Activated CD4-positive, alpha-beta T cell treated with anti-CD3 and anti-CD28 coated beads, Interleukin-2, amount 10 ng/mL, durations not matched to agents 24 days and 14 days (primary cell): ENCODE data around the gene NCSTN. TPM values are rescaled to one million over a fixed set of nuclear protein-coding genes. Genes with fewer than 3 reads are reported as not detected.
"Not testable (repeated sequence)": the region's sequence is repeated elsewhere in the genome, so short reads cannot be mapped to it uniquely, and the experiment has no call there.

Source experiments
- DNase-seq: peaks from one replicate; pipeline ENCODE4 v3.0.0; 2022
- H3K27ac Mint-ChIP-seq: one replicate; pipeline ENCODE4 v1.8.0; 2022; ENCODE audit warnings: mild to moderate bottlenecking, mixed read lengths
- H3K27me3 Mint-ChIP-seq: one replicate; pipeline ENCODE4 v1.8.0; 2022; ENCODE audit warnings: mixed read lengths
- H3K36me3 Mint-ChIP-seq: one replicate; pipeline ENCODE4 v1.8.0; 2022; ENCODE audit warnings: low read depth, mild to moderate bottlenecking, mixed read lengths
- H3K4me1 Mint-ChIP-seq: one replicate; pipeline ENCODE4 v1.8.0; 2021; ENCODE audit warnings: mixed read lengths
- H3K4me3 Mint-ChIP-seq: one replicate; pipeline ENCODE4 v1.8.0; 2022; ENCODE audit warnings: mild to moderate bottlenecking, moderate library complexity, mixed read lengths
- H3K9me3 Mint-ChIP-seq: one replicate; pipeline ENCODE4 v1.8.0; 2021; ENCODE audit warnings: mixed read lengths
- intact Hi-C: fragments of 100-400 bp; cut with micrococcal nuclease; formaldehyde crosslinking; loops from one replicate; pipeline ENCODE4 v1.15.1; 2023
- total RNA-seq: library from RNA; stranded (reverse); gene quantifications from 2 replicates; pipeline ENCODE4 v1.2.3, GENCODE V29; 2022

Gene NCSTN
- total RNA-seq, 1 donor from 2014 or later = 73.6 TPM

DNA sequence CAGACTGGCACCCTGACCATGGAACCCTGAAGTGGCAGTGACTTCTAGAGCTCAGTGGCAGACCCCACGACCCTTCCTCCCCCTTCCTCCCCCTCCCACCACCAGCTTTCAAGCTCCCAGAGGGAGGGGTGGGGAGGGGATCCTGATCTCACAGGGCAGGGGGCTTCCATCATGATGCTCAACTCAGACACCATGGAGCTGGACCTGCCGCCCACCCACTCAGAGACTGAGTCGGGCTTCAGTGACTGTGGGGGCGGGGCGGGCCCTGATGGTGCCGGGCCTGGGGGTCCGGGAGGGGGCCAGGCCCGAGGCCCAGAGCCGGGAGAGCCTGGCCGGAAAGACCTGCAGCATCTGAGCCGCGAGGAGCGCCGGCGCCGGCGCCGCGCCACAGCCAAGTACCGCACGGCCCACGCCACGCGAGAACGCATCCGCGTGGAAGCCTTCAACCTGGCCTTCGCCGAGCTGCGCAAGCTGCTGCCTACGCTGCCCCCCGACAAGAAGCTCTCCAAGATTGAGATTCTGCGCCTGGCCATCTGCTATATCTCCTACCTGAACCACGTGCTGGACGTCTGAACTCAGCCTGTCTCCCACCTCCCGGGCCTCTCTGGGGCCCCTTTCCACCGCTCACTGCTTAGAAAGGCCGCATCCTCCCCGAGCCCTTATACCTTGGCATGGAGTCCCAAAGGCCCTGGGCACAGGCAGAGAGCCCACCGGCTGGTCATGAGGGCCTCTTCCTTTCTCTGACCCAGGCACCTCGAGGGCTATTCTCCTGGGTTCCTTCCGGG is 27.6 kb downstream of the NCSTN start:
- DNase-seq = no peak
- H3K36me3 Mint-ChIP-seq = no peaks in the 10 kb centered on the region
- H3K27ac Mint-ChIP-seq = no peak overlapping the region
- no peaks in the 10 kb centered on the region for H3K9me3 Mint-ChIP-seq
- intact Hi-C loops = no loop called here
- H3K4me1 Mint-ChIP-seq = peaks cover 4% of the 10 kb centered on the region
- H3K27me3 Mint-ChIP-seq = no peaks in the 10 kb centered on the region
- H3K4me3 Mint-ChIP-seq = no peak overlapping the region

DNA sequence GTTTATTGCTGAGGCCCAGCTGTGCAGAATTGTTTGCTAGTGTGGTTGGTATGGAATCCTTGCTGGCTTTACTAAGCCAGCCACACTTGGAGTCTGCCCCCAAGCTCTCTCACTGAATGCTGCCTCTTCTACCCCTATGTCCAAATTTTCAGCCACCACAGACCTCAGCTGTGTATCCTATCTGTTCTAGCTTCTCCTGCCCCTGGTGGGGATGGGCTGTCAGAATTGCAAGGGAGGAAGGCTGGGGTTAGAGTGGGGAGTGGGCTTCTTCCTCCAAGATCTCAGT is 28.1 kb downstream of the NCSTN start:
- Mint-ChIP-seq H3K27ac (no peak overlapping the region), H3K4me1 (peaks cover 9% of the 10 kb centered on the region), H3K9me3 (no peaks in the 10 kb centered on the region), H3K36me3 (no peaks in the 10 kb centered on the region), H3K4me3 (no peak overlapping the region), H3K27me3 (no peaks in the 10 kb centered on the region)
- no peak for DNase-seq
- intact Hi-C loops = no loop called here

DNA sequence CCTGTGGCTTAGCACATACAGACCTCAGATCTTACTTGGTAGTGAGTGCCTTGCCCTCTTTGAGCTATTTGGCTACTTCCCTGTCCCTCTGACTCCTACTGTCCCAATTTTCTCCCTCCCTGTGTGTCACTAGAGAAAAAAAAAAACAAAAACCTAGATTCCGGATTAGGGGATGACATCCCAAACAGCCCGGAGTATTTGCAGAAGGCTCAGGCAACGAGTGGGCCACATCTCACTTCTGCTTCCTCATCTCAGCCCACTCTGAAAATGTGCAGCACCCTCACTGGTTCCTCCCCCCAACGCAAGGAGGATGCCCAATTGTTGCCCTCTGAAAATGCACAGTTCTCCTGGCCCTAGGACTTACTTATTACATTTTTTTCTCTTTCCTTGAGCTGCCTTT is 28.6 kb downstream of the NCSTN start:
- Mint-ChIP-seq H3K4me3 (no peak overlapping the region), H3K27ac (no peak overlapping the region), H3K4me1 (peaks cover 13% of the 10 kb centered on the region), H3K9me3 (no peaks in the 10 kb centered on the region), H3K36me3 (no peaks in the 10 kb centered on the region), H3K27me3 (no peaks in the 10 kb centered on the region)
- intact Hi-C loops = no loop called here
- DNase-seq = no peak

DNA sequence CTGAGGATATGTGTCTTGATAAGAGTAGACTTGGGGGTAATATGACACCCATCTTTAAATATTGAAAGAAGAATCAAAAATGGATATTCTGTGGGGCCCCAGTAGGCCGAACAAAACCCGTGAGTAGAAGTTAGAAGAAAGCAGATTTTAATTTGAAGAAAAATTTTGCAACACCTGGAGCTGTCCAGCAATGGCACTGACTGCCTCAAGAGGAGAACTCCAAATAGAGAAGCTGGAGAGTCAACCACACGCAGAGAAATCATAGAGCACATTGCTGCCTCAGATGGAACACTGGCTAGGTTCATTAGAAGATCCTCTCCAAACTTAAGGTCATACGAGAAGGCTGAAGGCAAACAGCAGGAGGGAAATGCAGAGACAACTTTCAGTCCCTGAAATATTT is 30.5 kb downstream of the NCSTN start:
- peaks cover 13% of the 10 kb centered on the region for H3K4me1 Mint-ChIP-seq
- no peak overlapping the region for H3K27ac Mint-ChIP-seq
- H3K9me3 Mint-ChIP-seq = no peaks in the 10 kb centered on the region
- no peak overlapping the region for H3K4me3 Mint-ChIP-seq
- peaks cover 1% of the 10 kb centered on the region for H3K27me3 Mint-ChIP-seq
- intact Hi-C loops = no loop called here
- no peak for DNase-seq
- no peaks in the 10 kb centered on the region for H3K36me3 Mint-ChIP-seq

DNA sequence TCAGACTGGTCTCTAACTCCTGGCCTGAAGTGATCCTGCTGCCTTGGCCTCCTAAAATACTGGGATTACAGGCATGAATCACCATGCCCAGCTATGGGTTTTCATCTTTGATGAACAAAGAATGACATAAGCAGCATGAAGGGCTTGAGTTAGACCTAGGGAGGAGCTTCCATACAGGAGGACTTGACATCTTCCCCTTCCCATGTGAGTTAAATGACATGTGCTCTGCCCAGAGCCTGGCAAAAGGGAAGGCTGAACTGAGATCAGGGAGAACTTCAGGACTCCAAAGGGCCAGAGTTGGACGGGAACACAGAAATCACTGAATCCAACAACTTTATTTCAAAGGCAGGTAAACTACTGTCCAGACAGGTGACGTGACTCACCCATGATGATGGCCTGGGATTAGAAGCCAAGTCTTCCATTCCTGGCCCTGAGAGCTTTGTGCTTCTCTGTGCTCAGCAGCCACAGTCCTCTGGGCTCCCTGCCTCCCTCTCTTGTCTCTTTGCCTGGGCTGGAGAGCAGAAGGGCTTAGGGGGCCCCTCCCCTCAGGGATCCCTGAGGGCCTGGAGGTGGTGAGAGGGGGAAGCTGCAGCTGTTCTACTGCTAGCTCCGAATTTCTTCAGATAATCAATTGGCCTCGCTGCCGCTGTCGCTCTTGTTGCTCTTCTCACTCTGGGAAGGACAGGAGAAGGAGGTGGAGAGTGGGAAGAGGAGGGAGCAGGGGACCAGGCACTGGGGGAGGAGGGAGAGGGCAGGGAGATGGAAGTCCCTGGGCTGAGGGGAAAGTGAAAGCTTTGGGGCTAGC is 31.3 kb downstream of the NCSTN start:
- H3K9me3 Mint-ChIP-seq = no peaks in the 10 kb centered on the region

DNA sequence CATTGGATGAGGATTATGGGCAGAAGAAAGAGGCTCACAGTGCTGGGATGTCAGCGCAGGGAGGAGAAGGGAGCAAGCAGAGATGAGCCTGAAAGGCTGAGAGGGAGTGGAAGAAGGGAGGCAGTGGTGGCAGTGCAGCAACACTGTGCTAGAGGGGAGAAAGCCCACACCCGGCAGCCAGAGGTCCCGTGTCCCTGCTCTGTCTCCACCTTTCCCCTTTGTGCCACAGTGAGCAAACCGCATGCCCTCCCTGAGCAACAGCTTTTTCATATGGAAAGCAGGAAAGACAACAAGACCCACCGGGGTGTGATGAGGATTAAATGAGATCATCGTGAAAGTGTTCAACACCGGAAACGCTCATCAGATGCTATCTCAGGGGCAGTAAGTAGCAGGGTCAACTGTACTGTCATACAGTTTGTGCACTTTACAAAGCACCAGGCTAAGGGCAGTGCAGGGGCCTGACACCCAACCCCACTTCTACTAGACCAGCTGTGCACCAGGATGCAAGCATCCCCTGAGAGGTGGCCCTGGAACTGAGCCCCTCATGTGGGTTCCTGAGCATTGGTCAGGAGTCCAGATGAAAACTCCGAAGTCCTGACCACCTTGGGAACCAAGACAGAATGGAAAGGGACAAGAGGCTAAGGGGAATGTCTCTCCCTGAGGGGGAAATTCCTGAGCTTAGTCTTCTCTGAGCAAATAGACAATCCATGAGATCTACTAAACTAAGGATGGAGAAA is 32.8 kb downstream of the NCSTN start:
- peak; percentile 67 for DNase-seq
- intact Hi-C loops = loop anchor here (2.0 to 5.0 kb wide), 4 partner anchors 21 to 275 kb away; no protein-coding TSS in a partner anchor
- peaks cover 13% of the 10 kb centered on the region for H3K4me1 Mint-ChIP-seq
- peaks cover 13% of the 10 kb centered on the region for H3K27me3 Mint-ChIP-seq
- no peak overlapping the region for H3K4me3 Mint-ChIP-seq
- H3K36me3 Mint-ChIP-seq = no peaks in the 10 kb centered on the region
- H3K27ac Mint-ChIP-seq = peak overlapping the region; percentile 4
- H3K9me3 Mint-ChIP-seq = no peaks in the 10 kb centered on the region

More for the DNA sequence above, 31.3 kb downstream of the NCSTN start:
- intact Hi-C loops = loop anchor here (5.0 kb wide), 1 partner anchor 82 kb away; no protein-coding TSS in a partner anchor
- Mint-ChIP-seq H3K27ac (peak overlapping the region; percentile 42), H3K36me3 (no peaks in the 10 kb centered on the region), H3K27me3 (peaks cover 7% of the 10 kb centered on the region), H3K4me3 (no peak overlapping the region), H3K4me1 (peaks cover 13% of the 10 kb centered on the region)
- no peak for DNase-seq

DNA sequence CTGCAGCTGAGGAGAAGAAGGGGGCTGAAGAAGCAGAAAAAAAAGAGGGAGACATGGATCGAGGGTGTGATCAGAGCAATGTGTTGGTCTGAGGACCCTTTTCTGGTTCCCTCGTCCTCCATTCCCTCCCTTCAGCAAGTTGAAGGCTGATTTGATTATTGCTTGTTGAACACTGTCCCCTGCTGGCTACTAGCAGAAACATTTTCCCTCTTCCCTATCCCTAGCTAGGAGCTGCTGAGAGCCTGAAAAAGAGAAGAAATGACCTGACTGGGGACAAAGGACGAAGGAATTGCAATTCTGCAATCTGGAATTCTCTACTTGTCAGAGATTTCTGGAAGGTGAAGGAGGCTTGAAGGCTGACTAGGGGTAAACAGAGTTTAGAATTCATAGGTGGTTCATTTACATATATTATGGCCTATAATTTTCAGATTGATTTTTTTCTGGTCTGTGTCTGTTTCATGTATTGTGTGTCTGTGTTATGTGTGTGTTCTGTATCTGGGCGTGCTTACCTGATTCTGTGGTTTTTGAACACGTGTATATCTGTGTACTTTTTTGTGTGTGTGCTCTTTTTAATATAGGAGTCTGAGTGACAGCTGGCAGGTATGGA is 33.4 kb downstream of the NCSTN start:
- intact Hi-C loops = loop anchor here (2.0 to 5.0 kb wide), 4 partner anchors 22 to 276 kb away; no protein-coding TSS in a partner anchor
- Mint-ChIP-seq H3K4me3 (no peak overlapping the region), H3K4me1 (peaks cover 13% of the 10 kb centered on the region), H3K27me3 (peaks cover 13% of the 10 kb centered on the region), H3K27ac (no peak overlapping the region), H3K36me3 (no peaks in the 10 kb centered on the region), H3K9me3 (no peaks in the 10 kb centered on the region)
- DNase-seq = peak; percentile 80

DNA sequence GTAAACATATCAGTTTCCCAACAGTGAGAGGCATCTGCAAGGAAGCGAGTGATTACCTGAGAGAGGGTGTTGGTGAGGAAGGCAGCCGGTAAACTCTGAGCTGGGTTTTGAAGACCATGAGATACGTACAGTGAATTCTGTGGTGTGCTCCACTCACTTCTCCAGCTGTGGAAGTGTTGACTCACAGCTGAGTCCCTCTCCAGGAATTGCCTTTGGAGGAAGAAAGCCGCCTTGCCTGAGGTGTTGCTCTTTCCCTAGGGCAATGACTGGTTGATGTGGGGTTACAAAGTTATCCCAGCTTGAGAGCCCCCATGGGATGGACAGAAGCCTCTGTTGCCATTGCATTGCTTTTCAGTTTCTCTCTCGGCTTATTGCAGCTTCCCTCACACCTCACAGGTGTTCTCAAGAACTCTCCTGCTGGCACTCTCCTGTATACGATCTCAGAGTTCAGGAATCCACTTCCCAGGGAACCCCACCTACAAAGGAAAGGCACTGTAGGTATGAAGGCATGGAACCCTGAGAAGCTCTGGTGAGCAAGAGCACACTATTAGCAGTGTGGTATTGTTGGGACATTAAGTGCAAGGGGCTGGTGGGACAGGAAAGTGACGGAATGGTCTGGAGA is 34.5 kb downstream of the NCSTN start:
- no peak overlapping the region for H3K4me3 Mint-ChIP-seq
- no peaks in the 10 kb centered on the region for H3K9me3 Mint-ChIP-seq
- H3K27me3 Mint-ChIP-seq = peaks cover 18% of the 10 kb centered on the region
- no peaks in the 10 kb centered on the region for H3K36me3 Mint-ChIP-seq
- intact Hi-C loops = loop anchor here (2.0 to 5.0 kb wide), 4 partner anchors 23 to 277 kb away; no protein-coding TSS in a partner anchor
- H3K27ac Mint-ChIP-seq = no peak overlapping the region
- H3K4me1 Mint-ChIP-seq = peaks cover 13% of the 10 kb centered on the region
- DNase-seq = no peak

DNA sequence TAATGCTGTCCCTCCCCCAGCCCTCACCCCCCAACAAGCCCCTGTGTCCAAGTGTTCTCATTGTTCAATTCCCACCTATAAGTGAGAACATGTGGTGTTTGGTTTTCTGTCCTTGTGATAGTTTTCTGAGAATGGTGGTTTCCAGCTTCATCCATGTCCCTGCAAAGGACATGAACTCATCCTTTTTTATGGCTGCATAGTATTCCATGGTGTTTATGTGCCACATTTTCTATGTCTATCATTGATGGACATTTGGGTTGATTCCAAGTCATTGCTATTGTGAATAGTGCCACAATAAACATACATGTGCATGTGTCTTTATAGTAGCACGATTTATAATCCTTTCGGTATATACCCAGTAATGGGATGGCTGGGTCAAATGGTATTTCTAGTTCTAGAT is 41.6 kb downstream of the NCSTN start:
- H3K4me3 Mint-ChIP-seq, H3K36me3 Mint-ChIP-seq, intact Hi-C loops, DNase-seq, H3K4me1 Mint-ChIP-seq, H3K27ac Mint-ChIP-seq: not testable (repeated sequence)
- Mint-ChIP-seq H3K9me3 (peaks cover 16% of the 10 kb centered on the region), H3K27me3 (peaks cover 44% of the 10 kb centered on the region)

DNA sequence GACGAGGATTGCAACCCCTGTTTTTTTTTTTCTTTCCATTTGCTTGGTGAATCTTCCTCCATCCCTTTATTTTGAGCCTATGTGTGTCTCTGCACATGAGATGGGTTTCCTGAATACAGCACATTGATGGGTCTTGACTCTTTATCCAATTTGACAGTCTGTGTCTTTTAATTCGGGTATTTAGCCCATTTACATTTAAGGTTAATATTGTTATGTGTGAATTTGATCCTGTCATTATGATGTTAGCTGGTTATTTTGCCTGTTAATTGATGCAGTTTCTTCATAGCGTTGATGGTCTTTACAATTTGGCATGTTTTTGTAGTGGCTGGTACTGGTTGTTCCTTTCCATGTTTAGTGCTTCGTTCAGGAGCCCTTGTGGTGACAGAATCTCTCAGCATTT is 45.2 kb downstream of the NCSTN start:
- Mint-ChIP-seq H3K27me3 (peaks cover 49% of the 10 kb centered on the region), H3K9me3 (peaks cover 16% of the 10 kb centered on the region)
- H3K27ac Mint-ChIP-seq, DNase-seq, intact Hi-C loops, H3K4me3 Mint-ChIP-seq, H3K36me3 Mint-ChIP-seq, H3K4me1 Mint-ChIP-seq: not testable (repeated sequence)

DNA sequence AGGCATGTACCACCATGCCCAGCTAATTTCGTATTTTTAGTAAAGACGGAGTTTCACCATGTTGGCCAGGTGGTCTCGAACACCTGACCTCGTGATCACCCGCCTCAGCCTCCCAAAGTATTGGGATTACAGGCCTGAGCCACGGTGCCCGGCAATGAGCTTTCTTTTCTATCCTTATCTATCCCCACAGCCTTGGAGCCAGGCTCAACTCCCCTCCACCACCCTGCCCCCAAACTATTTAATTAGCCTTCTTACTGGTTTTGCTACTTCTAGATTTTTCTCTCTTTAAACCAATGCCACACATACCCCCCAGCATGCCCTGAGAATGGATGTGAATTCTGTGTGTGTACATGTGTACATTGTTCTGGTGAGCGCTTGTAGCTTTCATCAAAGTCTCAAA is 51.5 kb downstream of the NCSTN start:
- Mint-ChIP-seq H3K27ac (no peak overlapping the region), H3K4me1 (no peaks in the 10 kb centered on the region), H3K36me3 (no peaks in the 10 kb centered on the region), H3K27me3 (peaks cover 41% of the 10 kb centered on the region), H3K4me3 (no peak overlapping the region), H3K9me3 (no peaks in the 10 kb centered on the region)
- no peak for DNase-seq
- intact Hi-C loops = no loop called here

DNA sequence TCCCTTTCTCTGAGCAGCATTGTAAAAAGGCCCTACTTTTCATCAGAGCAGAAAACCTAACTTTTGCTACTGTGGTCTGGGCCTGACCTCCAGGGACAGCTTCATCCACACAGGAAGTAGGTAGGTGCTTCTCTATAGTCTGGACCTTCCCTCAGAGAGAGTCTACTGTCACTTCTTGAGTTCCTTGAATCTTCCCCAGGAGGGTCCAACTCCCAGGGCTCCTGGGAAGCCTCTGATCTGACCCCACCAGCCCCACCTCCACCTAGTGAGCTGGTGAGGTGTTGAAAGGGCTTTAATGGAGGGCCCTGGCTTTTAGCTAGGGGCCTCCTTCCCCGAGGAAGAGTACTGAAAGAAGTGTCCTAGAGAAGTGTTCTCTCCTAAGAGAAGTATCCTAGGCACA is 54.5 kb downstream of the NCSTN start:
- intact Hi-C loops = no loop called here
- Mint-ChIP-seq H3K4me1 (no peaks in the 10 kb centered on the region), H3K36me3 (no peaks in the 10 kb centered on the region), H3K9me3 (no peaks in the 10 kb centered on the region), H3K27me3 (peaks cover 47% of the 10 kb centered on the region), H3K4me3 (no peak overlapping the region), H3K27ac (no peak overlapping the region)
- DNase-seq = no peak

DNA sequence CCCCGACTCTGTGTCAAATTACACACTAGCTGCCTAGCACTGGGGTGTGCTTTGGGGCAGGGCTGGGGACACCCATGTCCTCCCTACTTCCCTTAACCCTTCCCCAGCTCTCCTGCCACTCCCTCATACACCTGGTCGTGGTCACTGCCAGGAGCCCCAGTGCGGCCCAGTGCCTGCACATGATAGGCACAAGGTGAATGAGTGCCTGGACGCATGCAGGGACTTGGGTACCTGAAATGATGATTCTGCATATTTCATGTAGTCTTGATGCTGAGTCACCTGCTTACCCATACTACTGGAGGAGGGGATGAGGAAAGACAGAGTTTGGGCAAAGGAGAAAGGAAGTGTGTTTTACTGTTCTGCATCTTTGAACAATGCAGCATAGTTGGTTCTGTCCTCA is 55.6 kb downstream of the NCSTN start:
- DNase-seq = no peak
- intact Hi-C loops = no loop called here
- no peaks in the 10 kb centered on the region for H3K36me3 Mint-ChIP-seq
- H3K4me3 Mint-ChIP-seq = no peak overlapping the region
- no peaks in the 10 kb centered on the region for H3K9me3 Mint-ChIP-seq
- peaks cover 54% of the 10 kb centered on the region for H3K27me3 Mint-ChIP-seq
- no peaks in the 10 kb centered on the region for H3K4me1 Mint-ChIP-seq
- H3K27ac Mint-ChIP-seq = no peak overlapping the region
